Subcutaneous adipose tissue (tissue), 4 donors: ENCODE data around the gene PLD2. TPM values are rescaled to one million over a fixed set of nuclear protein-coding genes. Genes with fewer than 3 reads are reported as not detected.

Source experiments
- total RNA-seq, 4 donors: library from RNA; depleted of rRNA; stranded (reverse); fragments of >200 nt; gene quantifications; one replicate each; pipeline ENCODE4 v1.1.0, GENCODE V29; 2016
- TF ChIP-seq, protein P1 (sequence below): fragments of 450-650 bp; IDR thresholded peaks from one replicate; pipeline ENCODE4 v1.5.1; 2016; ENCODE audit warnings: low read depth, mild to moderate bottlenecking, control low read depth, antibody characterized with exemption, moderate library complexity

The PLD2 gene
- total RNA-seq, 4 donors from 2014 or later: 12.6 to 25.0 (median 18.1) TPM

DNA sequence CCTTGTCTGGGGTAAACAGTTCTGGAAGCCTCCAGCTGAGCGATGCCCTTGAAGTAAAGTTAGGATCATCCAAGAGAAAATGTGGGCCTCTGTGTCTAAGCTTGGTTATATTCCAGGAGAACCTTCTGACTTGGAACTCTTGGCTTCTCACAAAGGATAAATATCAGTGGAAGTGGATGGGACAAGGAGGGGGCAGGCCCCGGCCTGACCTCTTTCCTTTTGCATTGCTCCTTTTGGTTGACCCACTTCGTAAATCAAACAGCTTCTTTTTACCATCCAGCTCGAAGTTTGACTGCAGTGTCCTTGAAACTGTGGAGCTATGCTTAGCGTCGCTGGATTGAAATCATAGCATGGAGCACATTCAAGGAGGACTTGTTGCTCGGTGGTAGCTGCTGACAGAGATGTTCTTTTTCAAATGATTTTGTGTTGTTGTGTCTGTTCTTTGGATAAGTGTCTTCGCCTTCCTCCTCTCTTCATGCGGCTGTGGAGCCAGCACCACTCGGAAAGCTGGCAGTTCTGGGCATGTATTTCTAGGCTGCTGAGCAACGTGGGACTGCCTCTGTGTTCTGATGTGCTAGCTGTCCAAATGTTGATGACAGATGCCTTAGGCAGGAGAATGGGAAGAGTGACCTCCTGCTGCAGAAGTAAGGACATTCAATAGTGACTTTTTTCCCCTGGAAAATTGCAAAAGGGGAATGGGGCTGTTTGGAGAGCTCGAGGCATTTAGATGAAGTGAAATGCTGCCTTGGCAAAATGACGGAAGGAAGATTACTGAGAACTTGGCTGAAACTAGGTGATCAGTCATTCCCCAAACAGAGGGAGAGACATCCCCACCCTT, 30.7 kb downstream of the PLD2 start:
- TF ChIP-seq, protein P1, sequence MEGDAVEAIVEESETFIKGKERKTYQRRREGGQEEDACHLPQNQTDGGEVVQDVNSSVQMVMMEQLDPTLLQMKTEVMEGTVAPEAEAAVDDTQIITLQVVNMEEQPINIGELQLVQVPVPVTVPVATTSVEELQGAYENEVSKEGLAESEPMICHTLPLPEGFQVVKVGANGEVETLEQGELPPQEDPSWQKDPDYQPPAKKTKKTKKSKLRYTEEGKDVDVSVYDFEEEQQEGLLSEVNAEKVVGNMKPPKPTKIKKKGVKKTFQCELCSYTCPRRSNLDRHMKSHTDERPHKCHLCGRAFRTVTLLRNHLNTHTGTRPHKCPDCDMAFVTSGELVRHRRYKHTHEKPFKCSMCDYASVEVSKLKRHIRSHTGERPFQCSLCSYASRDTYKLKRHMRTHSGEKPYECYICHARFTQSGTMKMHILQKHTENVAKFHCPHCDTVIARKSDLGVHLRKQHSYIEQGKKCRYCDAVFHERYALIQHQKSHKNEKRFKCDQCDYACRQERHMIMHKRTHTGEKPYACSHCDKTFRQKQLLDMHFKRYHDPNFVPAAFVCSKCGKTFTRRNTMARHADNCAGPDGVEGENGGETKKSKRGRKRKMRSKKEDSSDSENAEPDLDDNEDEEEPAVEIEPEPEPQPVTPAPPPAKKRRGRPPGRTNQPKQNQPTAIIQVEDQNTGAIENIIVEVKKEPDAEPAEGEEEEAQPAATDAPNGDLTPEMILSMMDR: no peak

DNA sequence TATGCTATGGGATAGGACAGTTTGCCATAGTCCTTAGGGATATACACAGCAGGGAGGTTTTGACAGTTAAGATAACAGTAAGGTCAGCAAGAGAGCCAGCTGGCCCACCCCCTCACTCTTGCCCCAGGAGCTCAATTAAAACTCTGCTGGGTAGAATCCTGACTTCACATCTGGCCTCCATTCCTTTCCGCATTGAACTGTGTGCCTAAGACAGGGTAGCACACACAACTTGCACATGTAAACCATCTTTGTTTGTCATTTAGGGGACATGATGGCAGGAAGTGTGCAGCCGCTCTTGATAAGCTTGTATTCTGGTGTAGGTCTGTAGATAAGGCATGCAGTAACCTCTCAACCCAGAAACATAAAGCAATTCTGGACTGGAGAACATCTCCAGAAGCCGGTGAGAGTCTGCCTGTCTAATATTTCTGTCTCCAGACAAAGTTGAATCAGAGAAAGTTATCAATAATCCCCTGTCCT, 31.4 kb downstream of the PLD2 start:
- TF ChIP-seq, protein P1: no peak

DNA sequence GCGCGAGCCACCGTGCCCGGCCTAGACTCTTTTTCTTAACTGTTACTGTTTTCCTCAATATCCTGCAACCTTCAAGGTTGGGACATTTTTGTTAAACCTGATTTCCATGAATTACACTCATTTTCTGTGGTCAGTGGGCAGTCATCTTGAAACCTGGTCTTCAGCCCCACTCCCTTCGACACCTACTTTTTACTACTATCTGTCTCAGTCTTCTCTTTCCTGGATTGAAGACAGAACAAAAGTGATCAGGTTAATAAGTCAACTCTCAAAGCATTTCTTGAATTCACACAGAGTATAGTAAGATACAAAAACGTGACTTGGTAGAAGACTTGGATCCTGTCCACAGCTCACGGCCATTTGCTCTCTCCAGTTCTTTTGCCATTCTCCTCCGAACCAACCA, 32.3 kb downstream of the PLD2 start:
- TF ChIP-seq, protein P1: no peak

DNA sequence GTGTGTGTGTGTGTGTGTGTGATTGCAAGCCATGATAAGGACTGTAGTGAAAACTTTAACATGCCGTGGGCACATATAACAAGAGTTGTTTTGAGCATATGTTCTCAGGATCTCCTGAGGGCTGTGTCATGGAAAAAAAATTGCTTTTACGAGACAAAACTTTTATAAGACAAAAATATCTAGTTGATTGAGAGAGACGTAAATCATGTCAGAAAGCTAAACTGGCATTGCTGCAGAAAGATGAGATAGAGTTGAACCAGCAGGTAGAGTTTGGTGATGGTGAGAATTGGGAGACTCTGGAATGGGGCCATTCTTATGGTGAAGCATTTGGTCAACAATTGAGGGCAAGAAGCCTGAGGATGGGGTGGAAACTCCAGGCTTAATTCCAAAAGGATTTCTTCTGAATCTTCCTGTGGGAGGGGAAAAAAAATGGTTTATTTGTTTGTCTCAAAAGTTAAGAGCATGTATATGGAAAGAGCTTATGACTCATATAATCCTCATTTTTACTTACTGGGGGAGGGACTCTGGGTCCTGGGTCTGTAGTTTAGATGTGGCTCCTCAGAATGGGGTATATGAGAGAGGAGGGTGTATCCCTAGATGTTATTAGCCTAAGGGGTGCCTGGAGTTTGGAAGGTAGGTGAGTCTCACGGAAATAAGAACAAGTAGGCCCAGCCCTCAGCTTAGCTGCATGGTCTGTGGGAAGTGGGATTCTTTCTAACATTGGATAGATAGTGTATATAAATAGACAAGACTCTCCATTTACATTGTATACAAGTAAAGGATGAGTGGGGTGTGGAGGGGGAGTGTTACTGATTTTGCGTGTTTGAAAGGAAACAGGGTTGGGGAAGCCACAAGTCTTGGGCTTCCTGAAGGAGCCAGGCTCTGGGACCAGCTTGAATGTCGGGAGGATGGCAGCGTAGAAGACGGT, 33.3 kb downstream of the PLD2 start:
- TF ChIP-seq, protein P1: no peak

DNA sequence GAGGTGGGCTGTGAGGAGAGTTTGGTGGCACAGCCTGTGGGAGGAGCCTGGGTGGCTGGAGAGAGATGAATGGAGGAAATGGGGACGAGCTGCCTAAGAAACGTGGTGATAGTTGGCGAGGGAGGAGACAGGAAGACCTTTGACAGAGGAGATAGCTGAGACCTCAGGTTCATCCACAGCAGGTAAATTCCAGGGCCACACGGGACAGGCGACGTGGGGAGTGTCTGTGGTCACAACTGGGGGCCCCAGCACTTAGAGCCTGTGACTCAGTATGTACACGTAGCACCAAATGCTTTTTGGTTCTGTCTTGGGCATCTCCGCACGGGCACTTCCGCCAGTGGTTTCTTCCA, 33.9 kb downstream of the PLD2 start:
- TF ChIP-seq, protein P1: no peak

DNA sequence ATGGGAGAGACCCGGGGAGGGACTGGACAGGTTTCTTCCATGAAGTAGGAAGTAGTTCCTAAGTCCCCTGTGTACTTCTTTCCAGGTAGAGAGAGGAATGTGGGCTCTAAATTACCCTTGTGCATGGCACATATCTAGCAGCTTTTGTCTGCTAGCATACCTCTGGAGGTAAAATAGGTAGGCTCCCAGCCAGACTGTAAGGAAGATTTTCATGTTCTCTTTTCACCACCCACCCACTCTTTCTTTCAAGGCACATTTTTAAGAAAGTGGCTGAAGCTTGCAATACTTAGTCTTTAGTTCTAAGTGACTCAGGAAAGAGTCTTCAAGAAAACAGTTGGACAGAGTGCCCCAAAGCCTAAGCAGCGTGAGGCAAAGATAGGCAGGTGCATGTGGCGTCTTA, 35.4 kb downstream of the PLD2 start:
- TF ChIP-seq, protein P1: no peak
